CD14-positive monocyte (primary cell): Measurements from ENCODE around the gene TBC1D22A. TPM values are rescaled to one million over a fixed set of nuclear protein-coding genes. Genes with fewer than 3 reads are reported as not detected.
A peak's percentile ranks its signal among the peaks of the same experiment; 100 is the strongest.

Experiments used
- DNase-seq, 3 donors: peaks; one replicate each; pipeline ENCODE4 v3.0.0-alpha.2; 2011 to 2022
- H2AFZ ChIP-seq: 2 replicates; pipeline ENCODE4 v1.6.0; 2012; ENCODE audit warnings: mild to moderate bottlenecking, low read depth, low read length, inconsistent platforms; ENCODE audit not compliant: insufficient read depth, poor library complexity, severe bottlenecking
- H3K27ac ChIP-seq, 2 donors: 1 replicate in 1 of 2; 2 replicates in 1 of 2; pipeline ENCODE4 v1.5.1; 2012 to 2013; ENCODE audit warnings: low read length in 2 of 2, control low read depth in 1 of 2, inconsistent platforms in 1 of 2, low read depth in 1 of 2, mild to moderate bottlenecking in 1 of 2
- H3K27me3 ChIP-seq, 2 donors: one replicate each; pipeline versions ENCODE4 v1.6.0 to v1.6.1; 2011 to 2013; ENCODE audit warnings: low read length in 2 of 2; ENCODE audit not compliant: control insufficient read depth in 2 of 2, insufficient read depth in 2 of 2
- H3K36me3 ChIP-seq, 2 donors: replicated peaks in 1 of 2; 1 replicate in 1 of 2; 2 replicates in 1 of 2; pipeline versions ENCODE4 v1.5.1 to v1.6.1; 2012 to 2013; ENCODE audit warnings: low read length in 2 of 2, control low read depth in 1 of 2, inconsistent platforms in 1 of 2, mild to moderate bottlenecking in 1 of 2; ENCODE audit not compliant: insufficient read depth in 2 of 2, control insufficient read depth in 1 of 2
- H3K4me1 ChIP-seq, 2 donors: 1 replicate in 1 of 2; 2 replicates in 1 of 2; pipeline versions ENCODE4 v1.5.1 to v1.6.1; 2012 to 2013; ENCODE audit warnings: low read length in 2 of 2, control low read depth in 1 of 2, inconsistent platforms in 1 of 2, mild to moderate bottlenecking in 1 of 2, moderate library complexity in 1 of 2; ENCODE audit not compliant: insufficient read depth in 2 of 2, control insufficient read depth in 1 of 2
- H3K4me2 ChIP-seq: replicated peaks from 2 replicates; pipeline ENCODE3; 2012; ENCODE audit warnings: low read length, moderate library complexity, mild to moderate bottlenecking; ENCODE audit not compliant: poor library complexity, severe bottlenecking; ENCODE audit errors: extremely low read depth
- H3K4me3 ChIP-seq, 3 experiments: fragments of 200-600 bp in 1 of 3; sonication (generic) in 1 of 3; replicated peaks in 1 of 3; 1 replicate in 2 of 3; 2 replicates in 1 of 3; pipeline ENCODE4 v1.5.1; 2011 to 2013; ENCODE audit warnings: low read length in 3 of 3, mild to moderate bottlenecking in 3 of 3, control low read depth in 2 of 3, low read depth in 2 of 3, inconsistent platforms in 1 of 3, moderate library complexity in 1 of 3
- H3K79me2 ChIP-seq: 2 replicates; pipeline ENCODE4 v1.6.0; 2012; ENCODE audit warnings: mild to moderate bottlenecking, control low read depth, inconsistent platforms, low read length, moderate library complexity; ENCODE audit not compliant: insufficient read depth
- H3K9ac ChIP-seq: 2 replicates; pipeline ENCODE4 v1.6.0; 2017; ENCODE audit warnings: low read length, mild to moderate bottlenecking; ENCODE audit not compliant: insufficient read depth, poor library complexity, severe bottlenecking
- H3K9me3 ChIP-seq, 2 donors: replicated peaks in 1 of 2; 1 replicate in 1 of 2; 2 replicates in 1 of 2; pipeline versions ENCODE4 v1.5.1 to v1.6.1; 2012 to 2013; ENCODE audit warnings: low read length in 2 of 2, control low read depth in 1 of 2; ENCODE audit not compliant: control insufficient read depth in 1 of 2, insufficient read depth in 1 of 2
- H4K20me1 ChIP-seq: 2 replicates; pipeline ENCODE4 v1.6.0; 2012; ENCODE audit warnings: mild to moderate bottlenecking, low read length, control low read depth, moderate library complexity; ENCODE audit not compliant: insufficient read depth
- H3K27ac Mint-ChIP-seq, 7 donors: one replicate each; pipeline ENCODE4 v1.8.0; 2020; ENCODE audit warnings: mild to moderate bottlenecking in 7 of 7, mixed read lengths in 7 of 7, moderate library complexity in 6 of 7, inconsistent platforms in 2 of 7
- H3K27me3 Mint-ChIP-seq, 3 donors: one replicate each; pipeline ENCODE4 v1.8.0; 2021 to 2022; ENCODE audit warnings: low read depth in 3 of 3, mild to moderate bottlenecking in 3 of 3, mixed read lengths in 3 of 3, moderate library complexity in 3 of 3, inconsistent platforms in 1 of 3
- H3K36me3 Mint-ChIP-seq, 2 donors: one replicate each; pipeline ENCODE4 v1.8.0; 2020; ENCODE audit warnings: mixed read lengths in 2 of 2, inconsistent platforms in 1 of 2, mild to moderate bottlenecking in 1 of 2
- H3K4me1 Mint-ChIP-seq: one replicate; pipeline ENCODE4 v1.8.0; 2020; ENCODE audit warnings: mild to moderate bottlenecking, mixed read lengths
- H3K4me3 Mint-ChIP-seq, 2 donors: one replicate each; pipeline ENCODE4 v1.8.0; 2020; ENCODE audit warnings: mild to moderate bottlenecking in 2 of 2, mixed read lengths in 2 of 2, moderate library complexity in 1 of 2
- H3K9me3 Mint-ChIP-seq, 7 donors: one replicate each; pipeline ENCODE4 v1.8.0; 2020 to 2022; ENCODE audit warnings: mixed read lengths in 7 of 7, mild to moderate bottlenecking in 6 of 7, moderate library complexity in 6 of 7, inconsistent platforms in 2 of 7
- CTCF ChIP-seq: fragments of 200-600 bp; IDR thresholded peaks from one replicate; pipeline ENCODE4 v1.8.0; 2022; ENCODE audit warnings: antibody characterized with exemption, mild to moderate bottlenecking
- WGBS: methylation state at CpG from one replicate; pipeline ENCODE4 v1.1.5; 2013; ENCODE audit warnings: missing lambda C conversion rate; ENCODE audit not compliant: insufficient coverage; 5-methylcytosine and 5-hydroxymethylcytosine counted together
- intact Hi-C, 2 donors: fragments of 100-400 bp; cut with micrococcal nuclease; formaldehyde crosslinking; loops; one replicate each; pipeline versions ENCODE4 v1.15.0 to v1.15.1; 2023
- polyA plus RNA-seq, 3 donors: library from polyadenylated mRNA; depleted of rRNA in 1 of 3; unstranded in 2 of 3; stranded (reverse) in 1 of 3; fragments of 300-500 nt in 2 of 3; fragments of >200 nt in 1 of 3; fragmentation: Illumina TruSeq in 2 of 3; gene quantifications; 1 replicate in 2 of 3; 2 replicates in 1 of 3; pipeline ENCODE4 v1.2.3, GENCODE V29; 2012 to 2021

Gene TBC1D22A
- polyA plus RNA-seq, 3 donors, result 25.9 to 36.2 (median 29.5) TPM

DNA sequence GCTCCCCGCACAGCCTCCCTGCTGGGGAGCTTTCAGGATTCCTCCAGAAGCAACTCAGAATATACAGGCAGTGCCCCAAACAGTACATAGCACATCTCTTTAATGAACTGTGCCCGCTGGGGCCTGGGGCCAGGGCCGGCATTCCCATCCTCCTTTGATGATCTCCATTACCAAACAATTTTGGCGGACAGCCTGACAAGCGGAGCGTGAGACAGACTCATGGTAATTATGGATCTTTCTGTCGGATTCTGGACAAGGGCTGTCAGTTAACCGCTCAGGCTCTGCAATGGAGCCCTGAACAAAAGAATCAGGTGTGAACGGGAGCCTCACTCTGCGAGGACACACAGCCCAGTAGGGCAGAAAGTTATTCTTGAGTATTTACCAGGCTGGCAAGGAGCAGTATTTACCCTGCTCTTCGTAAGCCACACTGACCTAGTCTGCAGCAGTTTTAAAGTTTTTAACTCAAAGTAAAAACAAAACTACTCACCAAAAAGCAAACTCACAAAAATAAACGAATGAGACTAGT is 174.0 kb downstream of the TBC1D22A start:
- Histone ChIP-seq H3K9ac (no peak overlapping the region), H3K9me3 (no peaks in the 10 kb centered on the region), H3K36me3 (peaks cover 6 to 51% of the 10 kb centered on the region in 2 donors), H3K4me3 (no peak overlapping the region), H3K27ac (no peak overlapping the region), H4K20me1 (peaks cover 56% of the 10 kb centered on the region), H3K27me3 (no peaks in the 10 kb centered on the region), H3K4me2 (no peak overlapping the region), H2AFZ (no peak overlapping the region), H3K4me1 (peaks cover 0 to 8% of the 10 kb centered on the region in 2 donors), H3K79me2 (no peaks in the 10 kb centered on the region)
- DNase-seq, result no peak
- H3K27ac Mint-ChIP-seq, result peak overlapping the region in 3 of 7 donors; percentile 37 to 50 (median 42)
- peaks cover 0 to 4% (median 2%) of the 10 kb centered on the region in 3 donors for H3K27me3 Mint-ChIP-seq
- no peaks in the 10 kb centered on the region for H3K9me3 Mint-ChIP-seq
- H3K4me1 Mint-ChIP-seq, result peaks cover 36% of the 10 kb centered on the region
- intact Hi-C loops, result no loop called here
- TF ChIP-seq CTCF, result no peak
- H3K4me3 Mint-ChIP-seq, result no peak overlapping the region
- WGBS, result 93% methylated on average over 3 of the region's 12 CpGs
- peaks cover 52 to 62% of the 10 kb centered on the region in 2 donors for H3K36me3 Mint-ChIP-seq

DNA sequence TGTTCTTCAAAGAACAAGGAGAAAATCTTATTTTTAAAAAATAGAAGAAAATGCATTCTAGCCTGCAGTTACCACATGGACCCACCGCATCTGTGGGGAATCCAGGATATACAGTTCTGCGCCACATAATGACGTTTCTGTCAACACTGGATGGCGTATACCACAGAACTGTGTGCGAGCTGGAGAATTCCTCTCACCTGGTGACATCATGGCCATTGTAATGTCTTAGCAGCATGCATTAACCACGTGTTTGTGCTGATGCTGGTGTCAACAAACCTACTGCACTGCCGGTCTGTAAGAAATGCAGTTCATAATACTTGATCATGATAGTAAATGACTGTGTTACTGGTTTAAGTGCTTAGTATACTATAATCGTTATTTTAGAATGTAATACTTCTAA is 174.7 kb downstream of the TBC1D22A start:
- WGBS, result 100% methylated on average over 6 of the region's 8 CpGs
- Histone ChIP-seq H4K20me1 (peaks cover 48% of the 10 kb centered on the region), H3K9ac (no peak overlapping the region), H3K27me3 (no peaks in the 10 kb centered on the region), H3K79me2 (no peaks in the 10 kb centered on the region), H3K27ac (no peak overlapping the region), H3K4me1 (peaks cover 4 to 12% of the 10 kb centered on the region in 2 donors), H3K9me3 (no peaks in the 10 kb centered on the region), H3K4me2 (no peak overlapping the region), H2AFZ (no peak overlapping the region), H3K36me3 (peaks cover 6 to 43% of the 10 kb centered on the region in 2 donors), H3K4me3 (no peak overlapping the region)
- H3K9me3 Mint-ChIP-seq, result no peaks in the 10 kb centered on the region
- H3K4me3 Mint-ChIP-seq, result no peak overlapping the region
- peaks cover 0 to 4% (median 2%) of the 10 kb centered on the region in 3 donors for H3K27me3 Mint-ChIP-seq
- H3K27ac Mint-ChIP-seq, result peak overlapping the region in 1 of 7 donors; percentile 57
- no peak for TF ChIP-seq CTCF
- intact Hi-C loops, result no loop called here
- peaks cover 38% of the 10 kb centered on the region for H3K4me1 Mint-ChIP-seq
- no peak for DNase-seq
- H3K36me3 Mint-ChIP-seq, result peaks cover 45 to 54% of the 10 kb centered on the region in 2 donors
